ENCODE data around the gene RNPEPL1.

The RNPEPL1 gene

DNA sequence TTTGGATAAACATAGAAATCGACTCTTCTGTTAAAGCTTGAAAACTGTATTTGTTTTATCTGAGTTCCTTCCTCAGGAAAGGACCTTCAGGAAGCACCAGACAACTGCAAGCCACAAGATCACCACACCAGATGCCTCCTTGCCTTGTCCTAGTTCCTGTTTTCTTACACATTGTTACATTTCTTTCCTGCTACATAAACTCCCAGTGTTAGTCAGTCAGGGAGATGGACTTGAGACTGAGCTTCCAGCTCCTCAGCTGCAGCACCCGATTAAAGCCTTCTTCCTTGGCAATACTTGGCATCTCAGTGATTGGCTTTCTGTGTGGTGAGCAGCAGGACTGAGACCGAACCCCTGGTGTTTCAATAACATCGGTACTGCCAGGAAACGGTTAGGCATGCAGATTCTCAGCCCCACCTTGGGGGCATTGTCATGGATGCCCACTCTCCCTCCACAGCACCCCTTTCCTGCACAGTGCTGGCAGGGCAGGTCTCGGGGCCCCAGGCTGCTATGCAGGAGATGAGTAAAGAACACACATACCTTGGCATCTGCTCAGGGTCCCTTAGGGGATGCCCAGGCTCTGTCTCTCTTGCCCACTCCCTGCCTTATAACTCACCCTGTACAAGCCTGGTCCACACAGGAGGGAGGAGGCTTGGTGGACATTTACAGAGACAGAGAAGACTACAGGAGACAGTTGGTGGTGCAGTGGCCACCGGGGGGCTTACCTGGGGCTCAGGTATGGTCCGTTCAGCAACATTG is 43.1 kb upstream of the RNPEPL1 start:
- peak overlapping the region; percentile 1; the same call in 1 of the 2 replicates for H3K4me2 ChIP-seq

DNA sequence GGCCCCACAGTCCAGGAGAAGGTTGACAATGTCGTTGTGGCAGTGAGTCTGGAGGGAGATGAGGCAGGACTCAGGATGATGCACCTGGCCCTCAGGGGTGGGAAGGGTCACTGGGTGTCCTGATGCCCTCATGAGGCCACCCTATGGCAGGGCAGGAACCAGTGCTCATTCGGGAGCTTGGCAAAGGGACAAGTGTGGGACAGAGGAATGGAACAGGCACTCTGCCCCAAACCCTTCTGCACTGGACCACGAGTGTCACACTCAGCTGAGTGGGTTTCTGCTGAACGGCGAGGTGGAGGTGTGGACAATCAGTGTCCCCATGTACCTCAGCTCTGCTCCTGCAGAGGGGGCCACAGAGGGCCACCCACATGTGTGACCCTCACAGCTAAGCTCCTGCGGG is 42.5 kb upstream of the RNPEPL1 start:
- peaks cover 95% of the 10 kb centered on the region for H3K36me3 ChIP-seq
- H3K9me3 ChIP-seq = peaks cover 100% of the 10 kb centered on the region
- H3K4me2 ChIP-seq = no peak overlapping the region
- peak overlapping the region; percentile 66; the same call in 1 of the 2 replicates for H3K27ac ChIP-seq
- peak overlapping the region; percentile 44 for H3K4me3 ChIP-seq
- H3K9ac ChIP-seq = no peak overlapping the region
- no peak for TF ChIP-seq Cebpa-rat (IDR thresholded peaks at IDR 0.05)
- H3K27me3 ChIP-seq = no peaks in the 10 kb centered on the region
- no peaks in the 10 kb centered on the region for H4K20me1 ChIP-seq
- peaks cover 20% of the 10 kb centered on the region; the same call in 1 of the 2 replicates for H3K4me1 ChIP-seq

More for the DNA sequence above, 43.1 kb upstream of the RNPEPL1 start:
- Histone ChIP-seq H3K36me3 (peaks cover 95% of the 10 kb centered on the region), H3K9me3 (peaks cover 100% of the 10 kb centered on the region), H3K9ac (no peak overlapping the region), H3K4me3 (peak overlapping the region; percentile 44), H3K27me3 (no peaks in the 10 kb centered on the region), H3K27ac (peak overlapping the region; percentile 81), H3K4me1 (peaks cover 20% of the 10 kb centered on the region; the same call in 1 of the 2 replicates), H4K20me1 (no peaks in the 10 kb centered on the region)
- no peak for TF ChIP-seq Cebpa-rat (IDR thresholded peaks at IDR 0.05)

DNA sequence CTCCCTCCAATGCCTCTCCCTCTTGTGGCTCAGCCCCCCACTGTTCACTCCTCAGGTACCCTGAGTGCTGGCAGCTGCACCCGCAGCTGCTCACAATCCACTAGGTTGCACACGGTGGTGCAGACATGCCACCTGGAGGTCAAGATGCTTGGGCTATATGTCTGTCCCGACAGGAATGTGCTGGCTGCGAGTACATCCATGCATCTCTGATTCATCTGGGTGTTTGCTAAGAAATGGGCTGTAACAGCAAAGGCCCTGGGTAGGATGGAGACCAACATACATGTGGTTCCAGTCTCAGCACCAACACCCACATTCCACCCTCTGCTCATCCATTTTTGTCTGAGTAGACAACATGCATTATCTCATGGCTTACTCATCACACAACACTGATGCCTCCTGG is 41.8 kb upstream of the RNPEPL1 start:
- no peaks in the 10 kb centered on the region for H4K20me1 ChIP-seq
- H3K4me3 ChIP-seq = peak overlapping the region; percentile 44; the same call in 1 of the 2 replicates
- peaks cover 20% of the 10 kb centered on the region; the same call in 1 of the 2 replicates for H3K4me1 ChIP-seq
- no peak overlapping the region for H3K9ac ChIP-seq
- H3K4me2 ChIP-seq = no peak overlapping the region
- peaks cover 100% of the 10 kb centered on the region for H3K9me3 ChIP-seq
- peaks cover 97% of the 10 kb centered on the region for H3K36me3 ChIP-seq
- TF ChIP-seq Cebpa-rat (IDR thresholded peaks at IDR 0.05) = no peak
- no peaks in the 10 kb centered on the region for H3K27me3 ChIP-seq
- H3K27ac ChIP-seq = no peak overlapping the region

- Histone ChIP-seq H3K9me3 (peaks cover 100% of the 10 kb centered on the region), H3K27ac (no peak overlapping the region), H3K27me3 (no peaks in the 10 kb centered on the region), H3K4me3 (no peak overlapping the region), H3K4me1 (peaks cover 20% of the 10 kb centered on the region; the same call in 1 of the 2 replicates), H4K20me1 (no peaks in the 10 kb centered on the region), H3K4me2 (no peak overlapping the region), H3K9ac (no peak overlapping the region), H3K36me3 (peaks cover 97% of the 10 kb centered on the region)
- no peak for TF ChIP-seq Cebpa-rat (IDR thresholded peaks at IDR 0.05)
Observed at GRCh38 chr2:240527153-240527750, 41.0 kb upstream of the RNPEPL1 start.

- Histone ChIP-seq H4K20me1 (no peaks in the 10 kb centered on the region), H3K27me3 (no peaks in the 10 kb centered on the region), H3K9me3 (peaks cover 98% of the 10 kb centered on the region), H3K4me2 (no peak overlapping the region), H3K4me3 (no peak overlapping the region), H3K27ac (no peak overlapping the region), H3K9ac (no peak overlapping the region), H3K4me1 (peaks cover 20% of the 10 kb centered on the region; the same call in 1 of the 2 replicates), H3K36me3 (peaks cover 93% of the 10 kb centered on the region)
- TF ChIP-seq Cebpa-rat (IDR thresholded peaks at IDR 0.05) = no peak
Observed at GRCh38 chr2:240528406-240529040, 39.8 kb upstream of the RNPEPL1 start.

- Histone ChIP-seq H4K20me1 (no peaks in the 10 kb centered on the region), H3K36me3 (peaks cover 93% of the 10 kb centered on the region), H3K4me2 (no peak overlapping the region), H3K9me3 (peaks cover 98% of the 10 kb centered on the region), H3K4me3 (peak overlapping the region; percentile 14; the same call in 1 of the 2 replicates), H3K9ac (no peak overlapping the region), H3K4me1 (peaks cover 10% of the 10 kb centered on the region; the same call in 1 of the 2 replicates), H3K27me3 (no peaks in the 10 kb centered on the region), H3K27ac (no peak overlapping the region)
- TF ChIP-seq Cebpa-rat (IDR thresholded peaks at IDR 0.05) = no peak
Observed at GRCh38 chr2:240529344-240529999, 38.8 kb upstream of the RNPEPL1 start.

GRCh38 chr2:240530181-240530580 is 38.1 kb upstream of the RNPEPL1 start:
- Histone ChIP-seq H3K4me1 (peaks cover 7% of the 10 kb centered on the region; the same call in 1 of the 2 replicates), H3K27me3 (no peaks in the 10 kb centered on the region), H3K27ac (no peak overlapping the region), H4K20me1 (no peaks in the 10 kb centered on the region), H3K9ac (no peak overlapping the region), H3K9me3 (peaks cover 97% of the 10 kb centered on the region), H3K4me2 (no peak overlapping the region), H3K4me3 (no peak overlapping the region), H3K36me3 (peaks cover 93% of the 10 kb centered on the region)
- TF ChIP-seq Cebpa-rat (IDR thresholded peaks at IDR 0.05) = no peak

GRCh38 chr2:240531038-240531437 is 37.2 kb upstream of the RNPEPL1 start:
- H3K4me1 ChIP-seq = no peaks in the 10 kb centered on the region
- peaks cover 88% of the 10 kb centered on the region for H3K9me3 ChIP-seq
- no peak overlapping the region for H3K4me3 ChIP-seq
- peaks cover 92% of the 10 kb centered on the region for H3K36me3 ChIP-seq
- H3K4me2 ChIP-seq = no peak overlapping the region
- H3K27ac ChIP-seq = no peak overlapping the region
- no peak for TF ChIP-seq Cebpa-rat (IDR thresholded peaks at IDR 0.05)
- no peak overlapping the region for H3K9ac ChIP-seq
- H3K27me3 ChIP-seq = no peaks in the 10 kb centered on the region
- H4K20me1 ChIP-seq = no peaks in the 10 kb centered on the region

GRCh38 chr2:240532031-240532775 is 36.1 kb upstream of the RNPEPL1 start:
- H3K4me3 ChIP-seq = no peak overlapping the region
- no peaks in the 10 kb centered on the region for H3K4me1 ChIP-seq
- no peaks in the 10 kb centered on the region for H3K27me3 ChIP-seq
- no peak overlapping the region for H3K27ac ChIP-seq
- H3K4me2 ChIP-seq = no peak overlapping the region
- peaks cover 90% of the 10 kb centered on the region for H3K36me3 ChIP-seq
- H3K9ac ChIP-seq = no peak overlapping the region
- H3K9me3 ChIP-seq = peaks cover 77% of the 10 kb centered on the region
- no peak for TF ChIP-seq Cebpa-rat (IDR thresholded peaks at IDR 0.05)
- peaks cover 5% of the 10 kb centered on the region for H4K20me1 ChIP-seq
